NCI-H2227 treated with DMSO at 0.1 percent for 48 hours (cell line): Measurements from ENCODE around the gene RABL2A.
"Not testable (repeated sequence)": the region's sequence is repeated elsewhere in the genome, so short reads cannot be mapped to it uniquely, and the experiment has no call there.

Experiments
- DNase-seq: peaks from one replicate; lab custom pipeline; 2025; lab: John Stamatoyannopoulos, UW

RABL2A gene

GRCh38 chr2:113609822-113610221 lies 17.2 kb upstream of the RABL2A start:
- not testable (repeated sequence) for DNase-seq

DNA sequence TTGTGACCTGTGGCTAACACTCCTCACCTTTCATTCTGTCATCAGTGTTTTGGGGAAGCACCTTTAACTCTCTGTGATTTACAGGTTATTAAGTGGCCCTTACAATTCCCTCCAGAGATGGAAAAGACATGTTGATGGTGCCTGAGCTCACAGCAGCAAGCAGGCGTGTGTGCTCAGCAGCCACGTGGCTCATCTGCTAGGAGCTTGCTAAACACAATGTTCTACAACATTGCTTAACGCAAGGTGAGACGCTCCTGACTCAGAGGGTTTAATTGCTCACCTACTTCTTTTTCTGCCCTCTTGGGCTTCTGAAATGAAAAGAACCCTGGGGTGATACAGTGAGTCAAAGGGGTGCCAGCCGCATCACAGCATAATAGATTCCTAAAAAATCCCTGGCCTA lies 6.1 kb upstream of the RABL2A start:
- DNase-seq = not testable (repeated sequence)

DNA sequence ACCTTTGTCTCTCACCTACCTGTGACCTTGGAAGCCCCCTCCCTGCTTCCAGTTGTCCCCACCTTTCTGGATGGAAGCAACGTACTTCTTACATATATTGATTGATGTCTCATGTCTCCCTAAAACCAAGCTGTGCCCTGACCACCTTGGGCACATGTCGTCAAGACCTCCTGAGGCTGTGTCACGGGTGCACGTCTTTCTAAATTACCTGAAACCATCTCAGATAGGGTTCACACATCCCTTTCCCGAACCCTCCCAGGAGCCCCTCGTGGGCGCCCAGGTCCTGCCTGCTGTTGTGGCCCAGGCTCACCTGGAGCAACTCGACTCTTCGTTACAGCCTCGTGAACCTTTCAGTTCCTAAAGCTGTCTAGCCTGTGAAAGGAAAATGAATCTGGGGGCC lies 1.2 kb upstream of the RABL2A start:
- DNase-seq = not testable (repeated sequence)

GRCh38 chr2:113632849-113633345 lies 5.8 kb downstream of the RABL2A start:
- not testable (repeated sequence) for DNase-seq

DNA sequence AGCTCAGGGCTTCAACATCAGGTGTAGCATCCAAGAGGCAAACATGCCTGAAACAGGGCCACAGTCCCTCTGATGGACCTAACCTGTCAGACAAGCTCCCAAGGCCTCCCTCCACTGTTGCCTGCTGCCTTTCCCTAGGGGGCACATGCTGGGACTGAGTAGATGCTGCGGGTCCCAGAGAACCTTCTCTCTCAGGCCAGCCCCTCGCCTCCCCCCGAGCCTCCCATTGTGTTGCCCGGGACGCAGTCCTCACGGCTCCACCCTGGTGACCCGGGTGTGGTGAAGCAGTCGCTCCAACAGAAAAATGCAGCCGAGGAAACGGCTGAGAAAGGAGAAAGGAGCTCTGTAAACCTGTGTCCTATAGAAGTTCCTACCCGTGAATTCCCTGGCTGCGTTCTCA lies 8.3 kb downstream of the RABL2A start:
- not testable (repeated sequence) for DNase-seq

DNA sequence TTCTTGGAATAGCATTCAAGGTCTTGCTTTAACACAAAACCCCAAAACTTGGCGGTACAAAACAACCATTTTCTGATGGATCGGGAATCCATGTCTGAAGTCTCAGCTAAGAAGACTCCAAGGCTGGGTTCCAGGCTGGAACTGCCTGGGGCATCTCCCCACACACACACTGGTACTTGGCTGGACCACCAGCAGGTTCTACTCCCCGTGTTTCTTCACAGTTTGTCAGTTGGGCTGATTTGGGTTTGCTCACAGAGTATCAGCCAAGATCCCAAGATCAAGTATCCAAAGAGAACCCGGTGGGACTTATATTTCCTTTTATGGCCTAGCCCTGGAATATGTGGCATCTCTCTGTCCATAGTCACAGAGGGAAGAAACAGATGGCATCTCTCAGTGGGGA lies 9.2 kb downstream of the RABL2A start:
- DNase-seq = not testable (repeated sequence)

- not testable (repeated sequence) for DNase-seq
These were observed 11.0 kb downstream of the RABL2A start for GRCh38 chr2:113638084-113638483.

GRCh38 chr2:113646217-113646616 lies 19.2 kb downstream of the RABL2A start:
- not testable (repeated sequence) for DNase-seq

DNA sequence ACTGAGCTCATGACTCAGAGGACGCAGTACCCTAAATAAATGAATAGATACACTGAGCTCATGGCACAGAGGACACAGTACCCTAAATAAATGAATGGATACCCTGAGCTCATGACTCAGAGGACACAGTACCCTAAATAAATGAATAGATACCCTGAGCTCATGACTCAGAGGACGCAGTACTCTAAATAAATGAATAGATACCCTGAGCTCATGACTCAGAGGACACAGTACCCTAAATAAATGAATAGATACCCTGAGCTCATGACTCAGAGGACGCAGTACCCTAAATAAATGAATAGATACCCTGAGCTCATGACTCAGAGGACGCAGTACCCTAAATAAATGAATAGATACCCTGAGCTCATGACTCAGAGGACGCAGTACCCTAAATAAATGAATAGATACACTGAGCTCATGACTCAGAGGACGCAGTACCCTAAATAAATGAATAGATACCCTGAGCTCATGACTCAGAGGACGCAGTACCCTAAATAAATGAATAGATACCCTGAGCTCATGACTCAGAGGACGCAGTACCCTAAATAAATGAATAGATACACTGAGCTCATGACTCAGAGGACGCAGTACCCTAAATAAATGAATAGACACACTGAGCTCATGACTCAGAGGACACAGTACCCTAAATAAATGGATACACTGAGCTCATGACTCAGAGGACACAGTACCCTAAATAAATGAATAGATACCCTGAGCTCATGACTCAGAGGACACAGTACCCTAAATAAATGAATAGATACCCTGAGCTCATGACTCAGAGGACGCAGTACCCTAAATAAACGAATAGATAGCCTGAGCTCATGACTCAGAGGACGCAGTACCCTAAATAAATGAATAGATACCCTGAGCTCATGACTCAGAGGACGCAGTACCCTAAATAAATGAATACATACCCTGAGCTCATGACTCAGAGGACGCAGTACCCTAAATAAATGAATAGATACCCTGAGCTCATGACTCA lies 24.1 kb downstream of the RABL2A start:
- DNase-seq = not testable (repeated sequence)

- DNase-seq = not testable (repeated sequence)
These were observed 25.5 kb downstream of the RABL2A start for GRCh38 chr2:113652599-113652998.

- not testable (repeated sequence) for DNase-seq
These were observed 29.1 kb downstream of the RABL2A start for GRCh38 chr2:113656031-113656624.

DNA sequence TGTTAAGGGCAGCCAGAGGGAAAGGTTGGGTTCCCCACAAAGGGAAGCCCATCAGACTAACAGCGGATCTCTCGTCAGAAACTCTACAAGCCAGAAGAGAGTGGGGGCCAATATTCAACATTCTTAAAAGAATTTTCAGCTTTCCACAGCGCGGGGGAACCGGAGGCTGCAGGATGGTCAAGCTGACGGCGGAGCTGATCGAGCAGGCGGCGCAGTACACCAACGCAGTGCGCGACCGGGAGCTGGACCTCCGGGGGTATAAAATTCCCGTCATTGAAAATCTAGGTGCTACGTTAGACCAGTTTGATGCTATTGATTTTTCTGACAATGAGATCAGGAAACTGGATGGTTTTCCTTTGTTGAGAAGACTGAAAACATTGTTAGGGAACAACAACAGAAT lies 30.7 kb downstream of the RABL2A start:
- not testable (repeated sequence) for DNase-seq

DNA sequence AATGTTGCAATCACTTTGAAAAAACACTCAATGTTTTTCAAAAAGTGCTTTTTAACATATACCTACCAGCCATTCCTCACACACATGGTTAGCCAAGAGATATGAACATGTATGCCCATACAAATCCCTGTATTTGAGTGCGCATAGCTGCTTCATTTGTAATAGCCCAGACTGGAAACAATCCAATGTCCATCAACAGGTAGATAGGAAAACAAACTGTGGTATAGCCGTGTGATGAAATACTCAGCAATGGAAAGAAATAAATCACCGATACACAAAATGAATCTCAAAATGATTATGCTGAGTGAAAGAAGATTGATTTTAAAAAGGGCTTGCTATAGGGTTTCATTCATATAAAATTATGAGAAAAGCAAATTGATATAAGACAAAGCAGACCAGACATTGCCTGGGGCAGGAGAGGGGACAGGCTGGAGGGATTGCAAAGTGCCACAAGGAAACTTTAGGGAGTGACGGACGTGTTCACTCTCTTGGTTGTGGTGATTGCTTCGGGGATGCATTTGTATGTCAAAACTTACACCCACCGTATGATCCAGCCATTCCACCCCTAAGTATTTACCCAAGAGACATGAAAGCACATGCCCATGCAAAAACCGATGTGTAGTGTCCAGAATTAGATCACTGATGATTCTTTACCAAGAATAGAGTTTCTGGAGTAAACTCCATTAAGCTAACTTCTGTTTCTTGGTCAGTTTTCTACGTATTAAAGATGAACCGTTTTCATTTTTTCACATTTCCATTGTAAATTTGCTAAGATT lies 36.4 kb downstream of the RABL2A start:
- DNase-seq = not testable (repeated sequence)

GRCh38 chr2:113664761-113665533 lies 37.9 kb downstream of the RABL2A start:
- not testable (repeated sequence) for DNase-seq

DNA sequence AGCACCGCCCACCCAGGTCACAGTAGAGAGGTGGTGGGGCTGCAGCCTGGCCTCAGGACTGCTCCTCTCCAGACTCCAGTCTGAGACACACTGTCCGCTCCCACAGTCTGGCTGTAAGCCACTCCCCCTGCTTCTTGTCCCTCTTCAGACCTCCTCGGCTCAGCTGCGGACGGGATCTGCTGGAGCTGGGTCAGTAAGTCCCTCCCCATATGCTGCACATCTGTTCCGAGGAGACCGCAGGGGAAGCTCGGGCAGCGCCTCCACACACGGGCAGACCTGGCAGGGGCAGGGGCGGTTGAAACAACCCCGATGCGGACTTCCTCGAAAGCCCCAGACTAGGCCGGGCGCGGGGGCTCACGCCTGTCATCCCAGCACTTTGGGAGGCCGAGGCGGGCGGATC lies 41.9 kb downstream of the RABL2A start:
- DNase-seq = not testable (repeated sequence)

DNA sequence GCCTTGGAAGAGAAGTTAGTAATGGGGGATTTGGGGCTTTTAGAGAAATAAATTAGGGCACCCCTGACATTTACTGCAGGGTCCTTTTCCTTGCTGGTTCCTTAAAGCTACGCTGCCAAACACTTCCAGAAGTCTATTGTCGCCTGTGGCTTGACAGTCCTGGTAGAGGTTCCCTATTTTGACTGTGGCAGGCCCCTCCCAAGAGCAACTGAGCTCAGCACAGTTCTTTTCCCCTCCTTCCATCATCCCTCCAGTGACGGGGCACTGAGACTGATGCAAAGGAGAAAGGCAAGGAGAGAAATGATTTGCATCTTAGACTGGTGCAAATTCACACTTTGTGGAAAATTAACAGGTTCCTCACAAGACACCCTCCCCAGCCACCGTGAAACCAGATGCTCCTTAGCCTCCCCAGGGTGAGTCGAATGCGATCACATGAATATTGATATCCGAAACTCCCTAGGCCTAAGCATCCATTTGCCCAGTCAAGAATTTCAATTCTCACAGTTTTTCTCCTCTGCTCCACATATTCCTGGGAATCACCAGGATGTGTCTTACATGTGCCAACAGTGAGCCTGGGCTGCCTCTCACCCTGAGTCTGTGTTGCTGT lies 45.4 kb downstream of the RABL2A start:
- DNase-seq = no peak

DNA sequence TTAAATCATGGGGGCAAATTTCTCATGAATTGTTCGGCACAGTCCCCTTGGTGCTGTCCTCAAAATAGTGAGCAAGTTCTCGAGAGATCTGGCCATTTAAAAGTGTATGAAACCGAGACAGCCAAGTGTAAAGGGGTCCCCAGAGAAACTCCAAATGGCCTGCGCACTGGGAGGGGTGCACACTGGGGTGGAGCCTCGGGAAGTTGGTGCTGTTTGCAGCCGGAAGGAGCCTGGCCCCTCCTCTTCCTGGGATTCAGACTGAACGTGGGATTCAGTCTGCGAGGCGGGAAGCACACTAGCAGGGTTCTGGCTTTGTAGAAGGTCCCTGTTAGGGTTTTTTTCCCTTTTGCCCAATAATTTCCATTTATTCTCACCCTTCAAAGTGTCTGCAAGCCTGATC lies 48.8 kb downstream of the RABL2A start:
- DNase-seq = no peak

- DNase-seq = no peak
These were observed 49.7 kb downstream of the RABL2A start for GRCh38 chr2:113676623-113677266.

- DNase-seq = no peak
These were observed 50.3 kb downstream of the RABL2A start for GRCh38 chr2:113677330-113677729.

- no peak for DNase-seq
These were observed 52.4 kb downstream of the RABL2A start for GRCh38 chr2:113679457-113679856.
